ENCODE data around the gene ZNF414.
"Not testable (repeated sequence)": the region's sequence is repeated elsewhere in the genome, so short reads cannot be mapped to it uniquely, and the experiment has no call there.

Gene ZNF414, protein sequence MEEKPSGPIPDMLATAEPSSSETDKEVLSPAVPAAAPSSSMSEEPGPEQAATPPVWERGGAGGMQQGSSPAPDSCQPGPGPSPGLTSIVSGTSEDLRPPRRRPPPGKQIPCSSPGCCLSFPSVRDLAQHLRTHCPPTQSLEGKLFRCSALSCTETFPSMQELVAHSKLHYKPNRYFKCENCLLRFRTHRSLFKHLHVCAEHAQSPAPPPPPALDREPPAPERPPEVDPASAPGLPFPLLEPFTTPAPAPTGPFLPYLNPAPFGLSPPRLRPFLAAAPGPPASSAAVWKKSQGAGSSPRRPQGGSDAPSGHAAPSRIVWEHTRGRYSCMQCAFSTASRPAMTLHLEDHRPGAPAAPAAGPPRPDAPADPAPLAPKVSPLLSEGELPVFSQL

DNA sequence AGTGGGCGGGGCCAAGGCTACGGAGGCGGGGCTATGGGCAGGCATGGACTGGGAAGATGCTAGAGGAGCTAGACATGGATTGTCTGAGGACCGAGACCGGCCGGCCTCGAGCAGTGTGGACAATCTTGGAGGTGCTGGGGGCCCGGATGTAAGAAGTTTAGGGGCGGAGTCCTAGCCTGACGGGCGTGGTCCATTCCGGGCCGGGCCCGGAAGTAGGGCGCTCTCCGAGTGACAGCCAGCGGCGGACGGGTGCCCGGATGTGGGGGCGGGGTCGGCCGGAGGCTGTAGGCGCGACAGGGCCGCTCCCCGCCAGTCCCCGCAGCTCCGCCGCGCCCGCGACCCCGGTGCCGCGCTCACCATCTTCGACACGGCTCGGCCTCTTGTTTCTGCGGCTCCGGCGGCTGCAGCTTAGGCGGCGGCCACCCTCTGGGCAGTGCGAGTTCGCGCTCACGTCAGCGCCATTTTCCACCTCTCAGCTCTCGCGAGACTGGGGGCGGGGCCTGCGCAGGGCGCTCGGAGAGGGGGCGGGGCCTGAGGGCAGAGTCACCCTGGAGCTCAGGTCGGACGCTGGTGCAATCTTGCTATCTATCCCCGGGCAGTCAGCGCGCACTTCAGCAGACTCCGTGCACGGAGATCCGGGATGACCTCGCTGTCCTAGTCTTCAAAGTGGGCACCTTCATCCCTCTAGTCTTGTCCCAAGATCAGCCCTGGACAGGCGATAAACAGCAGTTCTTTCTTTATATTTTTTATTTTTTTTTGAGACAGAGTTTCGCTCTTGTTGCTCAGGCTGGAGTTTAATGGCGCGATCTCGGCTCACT lies at the start of gene ZNF414:
Gene ZNF414, minus strand, starts transcription at position 481 of the 818 bp plus-strand sequence. Its CDS starts 121 bp downstream, at position 360.
- DNase-seq (ENCODE audit: low spot score): peak; percentile 96

DNA sequence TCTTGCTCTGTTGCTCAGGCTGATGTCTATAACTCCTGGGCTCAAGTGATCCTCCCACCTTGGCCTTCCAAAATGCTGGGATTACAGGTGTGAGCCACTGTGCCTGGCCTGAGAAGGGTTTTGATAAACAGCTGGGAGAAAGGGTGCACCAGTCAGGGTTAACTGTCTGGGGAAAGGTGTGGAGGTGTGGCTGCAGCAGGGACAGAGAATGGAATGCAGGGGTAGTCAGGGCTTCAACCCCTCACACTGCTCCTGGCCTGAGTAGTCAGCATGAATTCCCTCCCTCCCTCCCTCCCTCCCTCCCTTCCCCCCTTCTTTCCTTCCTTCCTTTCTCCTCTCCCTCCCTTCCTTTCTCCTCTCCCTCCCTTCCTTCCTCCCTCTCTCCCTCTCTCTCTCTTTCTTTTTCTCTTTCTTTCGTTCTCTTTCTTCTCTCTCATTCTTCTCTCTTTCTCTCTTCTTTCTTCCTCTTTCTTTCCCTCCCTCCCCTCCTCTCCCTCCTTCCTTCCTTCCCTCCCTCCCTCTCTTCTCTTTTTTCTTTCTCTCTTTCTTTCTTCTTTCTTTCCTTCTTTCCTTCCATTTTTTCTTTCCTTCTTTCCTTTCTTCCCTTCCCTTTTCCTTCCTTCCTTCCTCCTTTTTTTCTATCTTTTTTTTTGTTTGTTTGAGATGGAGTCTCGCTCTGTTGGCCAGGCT lies 47.3 kb upstream of the ZNF414 start:
- no peak for DNase-seq (ENCODE audit: low spot score)

DNA sequence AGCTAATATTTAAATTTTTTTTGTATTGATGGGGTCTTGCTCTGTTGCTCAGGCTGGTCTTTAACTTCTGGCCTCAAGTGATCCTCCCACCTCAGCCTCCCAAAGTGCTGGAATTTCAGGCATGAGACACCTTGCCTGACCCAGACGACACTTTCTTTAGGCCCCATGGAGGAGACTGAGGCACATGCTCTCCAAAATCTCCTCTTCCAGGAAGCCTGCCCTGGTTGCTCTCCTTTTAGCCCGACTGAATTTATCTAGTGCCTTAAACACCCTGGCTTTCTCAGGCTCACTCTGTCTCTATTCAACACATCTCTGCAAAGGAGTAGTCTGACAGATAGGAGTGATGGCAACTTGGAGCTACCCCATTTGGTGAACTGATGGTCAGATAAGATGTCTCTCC lies 44.4 kb upstream of the ZNF414 start:
- no peak for DNase-seq (ENCODE audit: low spot score)

DNA sequence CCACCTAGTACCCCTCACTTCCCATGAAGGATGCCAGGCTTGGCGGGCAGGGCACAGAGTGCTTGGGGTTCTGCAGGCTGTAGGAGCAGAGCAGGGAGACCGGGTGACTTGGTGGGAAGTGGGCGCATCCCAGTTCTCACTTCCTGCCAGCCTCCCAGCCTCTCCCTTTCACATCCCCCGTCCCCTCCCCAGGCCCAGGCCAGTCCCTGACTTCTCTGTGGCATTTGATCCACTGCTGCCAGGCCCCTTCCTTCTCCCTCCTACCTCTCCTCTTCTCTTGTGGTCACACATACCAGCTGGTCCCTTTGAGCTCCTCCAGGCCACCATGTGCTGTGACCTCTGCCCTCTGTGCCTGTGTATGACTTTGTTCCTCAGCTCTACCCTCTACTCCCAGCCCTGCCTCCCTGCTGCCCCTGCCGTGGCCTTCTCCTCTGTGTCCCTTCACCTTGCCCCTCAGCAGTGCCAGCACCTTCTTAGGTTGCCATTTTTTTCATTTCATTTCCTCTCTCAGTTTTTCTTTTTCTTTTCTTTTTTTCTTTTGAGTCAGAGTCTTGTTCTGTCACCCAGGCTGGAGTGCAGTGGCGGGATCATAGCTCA lies 43.8 kb upstream of the ZNF414 start:
- no peak for DNase-seq (ENCODE audit: low spot score)

DNA sequence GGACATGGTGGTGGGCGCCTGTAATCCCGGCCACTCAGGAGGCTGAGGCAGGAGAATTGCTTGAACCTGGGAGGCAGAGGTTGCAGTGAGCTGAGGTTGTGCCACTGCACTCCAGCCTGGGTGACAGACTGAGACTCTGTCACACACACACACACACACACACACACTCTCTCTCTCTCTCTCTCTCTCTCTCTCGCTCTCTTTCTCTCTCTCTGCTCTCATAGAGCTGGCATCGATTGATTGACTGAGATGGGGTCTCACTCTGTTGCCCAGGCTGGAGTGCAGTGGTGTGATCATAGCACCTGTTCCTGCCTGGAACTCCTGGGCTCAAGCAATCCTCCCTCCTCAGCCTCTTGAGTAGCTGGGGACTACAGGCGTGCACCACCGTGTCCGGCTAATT lies 39.8 kb upstream of the ZNF414 start:
- not testable (repeated sequence) for DNase-seq (ENCODE audit: low spot score)

DNA sequence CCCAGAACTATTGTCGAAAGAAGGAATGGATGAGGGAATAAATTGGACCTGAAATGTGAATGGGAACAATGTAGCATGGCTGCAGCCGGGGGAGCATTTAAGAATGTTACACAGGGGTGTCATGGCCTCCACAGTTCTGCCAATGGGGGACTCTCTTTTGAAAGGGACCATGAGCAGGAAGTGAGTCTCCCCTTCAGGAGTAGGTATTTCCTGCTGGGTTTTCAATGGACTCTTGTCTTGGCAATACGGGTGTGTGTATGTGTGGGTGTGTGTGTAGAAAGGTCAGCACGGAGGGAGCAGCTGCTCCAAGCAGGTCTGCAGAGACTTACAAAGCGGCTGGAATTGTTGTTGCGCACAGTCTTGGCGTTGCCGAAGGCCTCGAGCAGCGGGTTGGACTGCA lies 38.8 kb upstream of the ZNF414 start:
- DNase-seq (ENCODE audit: low spot score): no peak

DNA sequence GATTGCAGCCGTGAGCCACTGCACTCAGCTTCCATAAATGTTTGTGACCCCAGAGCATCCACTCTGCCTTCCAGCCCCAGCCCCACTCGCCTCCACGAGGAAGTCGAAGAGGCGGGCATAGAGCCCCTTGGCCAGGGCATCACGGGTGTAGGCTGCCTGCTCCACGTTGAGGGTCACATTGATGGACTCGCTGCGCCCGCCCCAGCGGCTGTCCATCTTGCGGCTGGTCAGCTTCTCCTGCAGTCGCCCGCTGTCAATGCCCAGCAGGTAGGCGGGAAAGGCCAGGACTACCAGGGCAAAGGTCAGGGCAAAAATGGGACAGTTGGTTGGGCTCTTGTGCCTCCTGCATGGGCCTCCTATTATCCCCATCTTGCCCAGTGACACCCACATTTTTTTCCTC lies 36.1 kb upstream of the ZNF414 start:
- DNase-seq (ENCODE audit: low spot score): no peak

DNA sequence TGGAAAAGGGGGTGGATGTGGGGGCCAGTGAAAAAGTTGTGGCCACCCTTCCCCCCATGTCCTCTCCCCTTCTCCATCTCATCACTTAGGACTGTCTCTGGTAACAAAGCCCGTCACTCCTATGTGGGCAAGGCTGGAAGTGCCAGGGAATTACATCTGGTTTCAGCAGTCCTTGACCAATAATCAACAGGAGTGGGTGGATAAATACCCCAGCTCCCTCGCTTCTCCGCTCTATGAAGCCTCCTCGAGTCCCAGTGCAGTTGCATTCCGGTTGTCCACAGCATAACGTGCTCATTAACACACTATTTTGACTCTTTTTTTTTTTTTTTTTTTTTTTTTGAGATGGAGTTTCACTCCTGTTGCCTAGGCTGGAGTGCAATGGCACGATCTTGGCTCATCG lies 31.8 kb upstream of the ZNF414 start:
- DNase-seq (ENCODE audit: low spot score): no peak

DNA sequence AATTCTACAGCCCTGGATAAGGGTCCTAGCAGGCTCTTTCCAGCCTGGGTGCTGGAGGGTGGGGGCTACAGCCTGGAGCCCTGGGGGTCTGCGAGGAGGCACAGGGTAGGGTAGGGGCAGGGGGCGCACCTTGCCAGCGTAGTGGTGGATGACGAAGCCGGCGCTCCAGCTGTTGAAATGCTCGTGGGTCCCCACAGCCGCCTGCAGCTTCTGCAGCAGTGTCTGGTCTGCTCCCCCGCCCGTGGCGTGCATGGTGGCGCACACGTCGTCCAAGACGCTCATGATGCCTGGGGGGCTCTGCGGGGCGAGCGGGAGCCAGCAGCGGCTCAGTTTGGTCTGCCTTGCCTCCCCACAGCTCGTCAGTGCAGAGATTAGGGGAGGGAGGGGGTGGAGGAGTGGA lies 30.2 kb upstream of the ZNF414 start:
- DNase-seq (ENCODE audit: low spot score): no peak

DNA sequence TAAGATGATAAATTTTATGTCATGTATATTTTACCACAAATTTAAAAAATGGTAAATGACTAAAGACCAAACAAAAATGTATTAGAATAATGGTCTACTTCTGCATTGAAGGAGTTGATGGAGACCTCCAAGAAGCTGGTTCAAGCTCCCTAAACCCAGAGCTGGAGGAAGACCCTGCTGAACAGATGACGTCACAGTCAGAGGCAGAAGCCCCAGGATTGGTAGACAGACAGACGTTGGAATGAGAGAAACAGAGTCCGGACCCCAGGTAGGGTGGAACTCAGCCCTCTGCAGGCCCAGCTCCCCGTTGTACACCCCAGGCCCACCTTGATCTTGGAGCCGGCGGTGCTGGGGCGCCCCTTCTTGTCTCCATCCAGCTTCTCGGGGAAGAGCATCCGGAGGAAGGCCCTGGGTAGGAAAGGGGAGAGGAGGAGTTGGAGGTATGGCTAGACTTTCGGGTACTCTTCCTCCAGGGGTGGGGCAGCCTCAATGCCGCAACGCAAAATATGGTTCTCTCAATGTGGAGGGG lies 25.7 kb upstream of the ZNF414 start:
- DNase-seq (ENCODE audit: low spot score): no peak

DNA sequence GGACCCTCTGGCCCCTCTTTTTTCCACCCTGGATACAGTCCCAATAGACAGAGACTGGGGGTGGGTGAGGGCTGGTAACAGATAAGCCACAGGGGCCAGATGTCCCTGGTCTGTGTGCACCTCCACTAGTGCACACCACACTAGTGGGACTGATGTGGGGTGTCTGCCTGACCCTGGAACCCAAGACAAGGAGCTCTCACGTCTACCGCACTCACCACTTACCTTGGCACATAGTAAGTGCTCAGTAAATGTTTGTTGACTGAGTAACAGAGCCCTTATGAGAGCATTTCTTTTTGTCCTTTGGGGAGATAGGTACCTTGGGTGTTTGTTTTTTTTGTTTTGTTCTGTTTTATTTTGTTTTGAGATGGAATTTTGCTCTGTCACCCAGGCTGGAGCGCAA lies 23.1 kb upstream of the ZNF414 start:
- no peak for DNase-seq (ENCODE audit: low spot score)

DNA sequence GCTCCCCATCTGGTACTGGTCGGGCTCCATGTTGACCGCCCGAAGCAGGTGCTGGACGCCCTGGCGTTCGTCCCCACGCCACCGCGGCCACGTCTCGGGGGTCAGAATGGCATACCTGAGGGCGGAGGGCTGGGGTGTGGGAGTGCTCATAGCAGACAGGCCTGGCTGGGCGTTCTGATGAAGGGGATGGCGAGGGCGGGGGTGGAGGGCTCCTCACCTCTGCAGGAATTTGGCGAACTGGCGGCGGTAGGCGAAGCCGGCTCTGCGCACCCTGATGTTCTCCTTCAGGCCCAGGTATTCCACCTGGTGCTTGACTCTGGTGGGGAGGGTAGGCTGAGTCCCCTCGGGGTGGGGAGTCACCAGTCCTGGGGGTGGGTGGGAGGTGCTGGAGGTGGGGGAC lies 22.3 kb upstream of the ZNF414 start:
- no peak for DNase-seq (ENCODE audit: low spot score)

DNA sequence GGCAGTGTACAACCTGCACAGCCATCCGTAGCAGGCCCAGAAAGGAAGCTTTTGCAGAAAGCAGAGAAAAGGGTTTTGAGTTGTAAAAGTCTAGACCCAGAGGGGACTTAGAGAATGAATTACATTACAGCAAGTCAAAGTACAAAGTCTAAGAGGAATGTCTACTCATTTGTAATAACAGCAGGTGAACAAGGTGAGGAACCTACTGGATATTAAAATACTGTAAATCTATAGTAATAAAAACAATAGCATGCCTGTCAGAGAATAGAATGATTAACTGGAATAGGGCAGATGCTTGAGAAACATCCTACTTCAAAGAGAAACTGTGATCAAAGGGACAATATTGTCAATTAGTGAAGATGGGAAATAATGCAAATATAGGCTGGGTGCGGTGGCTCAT lies 18.3 kb upstream of the ZNF414 start:
- DNase-seq (ENCODE audit: low spot score): no peak

DNA sequence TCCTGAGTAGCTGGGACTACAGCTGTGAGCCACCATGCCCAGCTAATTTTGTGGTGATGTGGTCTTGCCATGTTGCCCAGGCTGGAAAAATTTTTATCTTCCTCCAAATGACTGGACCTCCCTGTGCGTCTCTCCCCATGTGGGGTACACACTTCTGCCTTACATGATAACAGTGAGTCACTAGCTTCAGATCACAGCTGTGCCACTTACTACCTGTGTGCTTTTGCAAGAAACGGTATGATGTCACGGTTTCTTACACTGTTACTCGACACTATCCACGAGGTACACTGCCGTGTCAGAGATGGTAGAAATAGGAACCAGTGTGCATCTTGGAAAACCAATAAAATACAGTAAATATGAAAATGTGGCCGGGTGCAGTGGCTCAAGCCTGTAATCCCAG lies 17.5 kb upstream of the ZNF414 start:
- DNase-seq (ENCODE audit: low spot score): no peak

DNA sequence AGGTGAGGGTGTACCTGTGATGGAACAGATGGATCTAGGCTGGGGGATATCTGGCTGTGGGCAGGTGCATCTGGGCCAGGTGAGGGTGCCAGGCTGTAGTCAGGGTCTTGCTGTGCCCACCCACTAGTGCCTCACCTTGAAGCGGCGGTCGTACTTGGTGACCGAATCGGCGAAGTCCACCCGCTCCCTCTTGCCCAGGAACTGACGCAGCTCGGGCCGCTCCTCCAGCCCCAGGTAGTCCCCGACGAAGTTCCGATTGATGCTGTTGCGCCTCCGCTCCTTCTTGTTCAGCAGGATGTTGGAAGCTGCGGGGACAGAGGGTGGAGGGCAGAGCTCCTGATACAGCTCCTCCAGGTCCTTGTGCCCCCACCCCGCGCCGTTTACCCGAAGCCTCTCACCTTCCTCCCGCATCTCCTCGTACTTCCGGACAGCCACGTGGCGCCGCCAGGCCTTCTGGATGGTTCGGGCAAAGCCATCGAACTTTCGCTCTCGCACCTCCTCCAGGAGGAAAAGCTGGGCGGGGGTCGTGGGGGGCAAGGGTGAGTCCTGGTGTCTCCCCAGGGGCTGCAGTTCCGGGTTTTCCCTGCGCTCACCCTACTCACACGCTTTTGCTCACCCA lies 16.2 kb upstream of the ZNF414 start:
- no peak for DNase-seq (ENCODE audit: low spot score)

DNA sequence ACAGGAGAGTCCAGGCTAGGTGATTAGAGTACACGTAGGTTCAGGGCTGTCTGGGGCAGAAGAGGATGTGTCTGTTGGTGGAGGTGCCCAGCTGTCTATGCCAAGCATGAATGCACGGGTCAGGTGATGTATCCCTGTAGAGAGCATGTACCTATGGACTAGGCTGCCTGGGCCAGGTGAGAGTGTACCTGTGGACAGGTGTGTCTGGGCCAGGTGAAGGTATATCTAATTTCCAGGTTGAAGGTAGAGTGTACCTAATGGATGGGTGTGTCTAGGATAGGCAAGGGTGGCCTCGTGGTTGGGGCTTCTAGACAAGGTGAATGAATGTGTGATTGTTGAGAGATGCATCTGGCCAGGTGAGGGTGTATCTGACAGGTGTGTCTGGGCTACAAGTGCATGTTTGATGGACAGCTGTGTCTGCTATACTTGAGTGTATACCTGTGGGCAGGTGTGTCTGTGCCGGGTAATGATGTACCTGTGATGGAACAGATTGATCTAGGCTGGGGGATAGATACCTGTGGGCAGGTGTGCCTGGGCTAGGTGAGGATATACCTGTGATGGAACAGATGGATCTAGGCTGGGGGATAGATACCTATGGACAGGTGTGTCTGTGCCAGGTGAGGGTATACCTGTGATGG lies 15.5 kb upstream of the ZNF414 start:
- DNase-seq (ENCODE audit: low spot score): no peak

DNA sequence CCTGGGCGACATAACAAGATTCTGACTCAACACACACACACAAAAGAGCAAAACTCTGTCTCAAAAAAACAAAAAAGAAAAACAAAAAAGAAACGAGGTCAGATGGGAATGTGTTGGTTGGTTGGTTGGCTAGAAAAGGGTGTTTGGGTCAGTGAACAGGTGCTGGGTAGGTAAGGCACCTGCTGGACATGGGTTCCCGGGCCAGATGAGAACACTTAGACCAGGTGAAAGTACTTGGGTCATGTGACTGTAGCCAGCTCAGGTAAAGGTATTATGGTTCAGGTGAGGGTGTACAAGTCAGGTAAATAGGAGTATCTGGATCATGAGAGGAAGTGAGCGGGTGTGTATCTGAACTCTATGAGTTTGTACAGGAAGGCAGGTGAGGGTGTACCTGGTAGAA lies 14.5 kb upstream of the ZNF414 start:
- no peak for DNase-seq (ENCODE audit: low spot score)

DNA sequence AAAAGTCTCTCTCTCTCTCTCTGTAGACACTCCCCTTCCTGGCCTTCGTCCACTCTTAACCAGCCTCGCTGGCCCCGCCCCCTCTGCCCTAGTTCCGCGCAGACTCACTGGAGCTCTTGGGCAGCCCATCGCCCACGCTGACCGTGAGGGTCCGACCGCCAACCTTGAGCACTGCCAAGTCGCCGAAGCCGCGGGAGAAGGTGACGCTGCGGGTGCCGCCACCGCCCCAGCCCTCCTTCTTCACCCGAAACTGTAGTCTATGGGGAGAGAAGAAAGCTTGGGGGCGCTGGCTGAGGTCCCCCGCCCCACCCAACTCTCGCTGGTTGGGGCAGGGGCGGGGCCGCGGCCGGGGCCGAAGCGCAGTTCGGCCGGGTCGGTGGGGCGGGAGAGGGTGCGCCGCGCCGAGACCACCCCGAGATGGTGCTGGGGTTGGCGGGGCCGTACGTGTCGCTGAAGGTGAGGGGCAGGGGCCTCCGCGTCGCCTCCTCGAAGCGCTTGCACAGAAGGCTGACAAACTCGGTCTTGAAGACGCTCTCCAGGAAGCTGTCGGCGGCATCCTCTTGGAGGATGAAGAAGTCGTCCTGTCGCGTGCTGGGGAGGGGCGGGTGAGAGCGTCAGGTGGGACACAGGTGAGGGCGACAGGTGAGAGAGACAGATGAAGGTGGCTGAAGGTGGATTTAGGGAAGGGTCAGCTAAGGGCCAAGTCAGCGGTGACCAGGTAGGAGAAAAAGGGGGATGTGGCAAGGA lies 12.6 kb upstream of the ZNF414 start:
- no peak for DNase-seq (ENCODE audit: low spot score)

DNA sequence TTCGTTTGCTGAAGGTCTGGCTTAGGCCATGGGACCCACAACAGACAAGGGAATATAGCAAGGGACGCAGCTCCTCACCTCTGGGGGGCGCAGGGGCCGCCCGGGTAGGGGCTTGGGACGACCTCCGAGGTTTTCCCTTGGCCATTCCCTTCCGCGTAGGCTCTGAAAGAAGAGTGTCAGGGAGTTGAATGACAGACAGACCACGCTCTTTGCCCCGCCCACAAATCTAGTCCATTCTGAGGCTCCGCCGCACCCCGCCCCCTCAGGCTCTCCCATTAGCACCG lies 11.4 kb upstream of the ZNF414 start:
- no peak for DNase-seq (ENCODE audit: low spot score)

DNA sequence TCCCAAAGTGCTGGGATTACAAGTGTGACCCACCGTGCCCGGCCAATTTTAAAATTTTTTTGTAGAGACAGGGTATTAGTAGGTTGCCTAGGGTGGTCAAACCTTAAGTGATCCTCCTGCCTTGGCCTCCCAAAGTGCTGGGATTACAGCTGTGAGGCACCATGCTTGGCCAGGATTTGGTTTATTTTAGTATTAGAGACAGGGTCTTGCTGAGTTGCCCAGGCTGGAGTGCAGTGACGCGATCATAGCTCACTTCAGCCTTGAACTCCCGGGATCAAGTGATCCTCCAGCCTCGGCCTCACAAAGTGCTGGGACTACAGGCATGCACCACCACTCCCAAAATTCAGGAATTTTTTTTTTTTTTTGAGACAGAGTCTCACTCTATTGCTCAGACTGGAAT lies 5.4 kb upstream of the ZNF414 start:
- no peak for DNase-seq (ENCODE audit: low spot score)

DNA sequence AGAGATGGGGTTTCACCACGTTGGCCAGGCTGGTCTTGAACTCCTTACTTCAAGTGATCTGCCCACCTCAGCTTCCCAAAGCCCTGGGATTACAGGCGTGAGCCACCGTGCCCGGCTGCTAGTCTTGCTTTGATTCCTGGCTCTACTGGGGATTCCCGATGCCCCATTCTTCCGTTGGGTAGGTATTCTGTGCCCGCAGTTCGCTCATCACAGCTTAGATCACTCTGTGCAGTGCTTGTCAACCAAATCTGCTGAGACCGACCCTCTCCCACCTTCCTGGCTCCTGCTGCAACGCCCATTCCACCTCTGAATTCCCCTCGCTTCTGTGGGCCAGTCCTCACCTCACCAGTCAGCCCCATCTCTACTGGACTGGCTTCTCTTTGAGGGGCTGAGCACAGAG lies 4.6 kb upstream of the ZNF414 start:
- DNase-seq (ENCODE audit: low spot score): no peak
